K562 treated with DMSO at 1 percent for 48 hours (cell line): ENCODE data around the gene SMARCA2. TPM values are rescaled to one million over a fixed set of nuclear protein-coding genes. Genes with fewer than 3 reads are reported as not detected.

Experiments
- total RNA-seq: library from RNA; unstranded; fragments of 300-600 nt; gene quantifications from 2 replicates; pipeline ENCODE4 v1.2.3, GENCODE V29; 2022; ENCODE audit warnings: low replicate concordance; ENCODE audit errors: extremely low read depth

The SMARCA2 gene
- total RNA-seq, result not detected in 2 replicates

GRCh38 chr9:2014696-2015580 lies at the start of gene SMARCA2:
Gene SMARCA2 (plus strand): TSS chr9:2015347. CDS start chr9:2029023, 13,676 bp downstream.

